OCI-LY1 (cell line): ENCODE measurements around the gene NSL1.

Experiments
- CTCF ChIP-seq: fragments of 200-600 bp; sonication (generic), shearing (Covaris generic); IDR thresholded peaks from 2 replicates; pipeline ENCODE4 v1.5.1; 2017; ENCODE audit warnings: mild to moderate bottlenecking, antibody characterized with exemption, low read length, moderate library complexity, mixed read lengths
- EZH2 ChIP-seq: fragments of 200-600 bp; sonication (generic), shearing (Covaris generic); IDR thresholded peaks from 2 replicates; pipeline ENCODE4 v1.8.0; 2017; ENCODE audit warnings: borderline replicate concordance, mixed run types, mild to moderate bottlenecking, antibody characterized with exemption, low read length, moderate library complexity, mixed read lengths

GRCh38 chr1:212700223-212700891 lies 91.2 kb downstream of the NSL1 start:
- TF ChIP-seq EZH2 (no peak), CTCF (no peak)
